Measurements from ENCODE around the gene TLE1.
"Not testable (repeated sequence)": the region's sequence is repeated elsewhere in the genome, so short reads cannot be mapped to it uniquely, and the experiment has no call there.

TLE1 gene

DNA sequence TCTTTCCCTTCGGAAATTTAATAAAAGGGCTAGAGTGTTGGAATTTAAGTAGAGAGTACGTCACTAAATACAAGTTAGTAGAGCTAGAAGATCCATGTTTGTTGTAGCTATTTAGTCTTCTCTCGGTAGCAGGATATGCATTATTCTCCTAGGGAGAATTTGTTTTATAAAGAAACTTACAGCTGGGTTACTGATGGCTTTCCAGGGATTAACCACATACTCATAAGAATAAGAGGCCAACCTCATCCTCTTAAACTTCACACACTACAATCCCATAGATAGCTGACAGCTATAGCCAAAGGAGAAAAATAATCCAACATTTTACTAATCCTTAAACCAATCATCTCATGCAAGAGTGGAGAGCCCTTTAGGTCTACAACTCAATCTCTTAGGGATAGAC, 43.0 kb downstream of the TLE1 start:
- Histone ChIP-seq H3K27ac (no peak overlapping the region), H3K4me3 (ENCODE audit: low read depth, low read length) (no peak overlapping the region), H3K36me3 (peaks cover 36% of the 10 kb centered on the region), H3K27me3 (ENCODE audit: insufficient read depth, low read depth, severe bottlenecking) (no peaks in the 10 kb centered on the region), H3K9me3 (ENCODE audit: severe bottlenecking) (no peaks in the 10 kb centered on the region)
- no peak for DNase-seq
- TF ChIP-seq, protein P1, sequence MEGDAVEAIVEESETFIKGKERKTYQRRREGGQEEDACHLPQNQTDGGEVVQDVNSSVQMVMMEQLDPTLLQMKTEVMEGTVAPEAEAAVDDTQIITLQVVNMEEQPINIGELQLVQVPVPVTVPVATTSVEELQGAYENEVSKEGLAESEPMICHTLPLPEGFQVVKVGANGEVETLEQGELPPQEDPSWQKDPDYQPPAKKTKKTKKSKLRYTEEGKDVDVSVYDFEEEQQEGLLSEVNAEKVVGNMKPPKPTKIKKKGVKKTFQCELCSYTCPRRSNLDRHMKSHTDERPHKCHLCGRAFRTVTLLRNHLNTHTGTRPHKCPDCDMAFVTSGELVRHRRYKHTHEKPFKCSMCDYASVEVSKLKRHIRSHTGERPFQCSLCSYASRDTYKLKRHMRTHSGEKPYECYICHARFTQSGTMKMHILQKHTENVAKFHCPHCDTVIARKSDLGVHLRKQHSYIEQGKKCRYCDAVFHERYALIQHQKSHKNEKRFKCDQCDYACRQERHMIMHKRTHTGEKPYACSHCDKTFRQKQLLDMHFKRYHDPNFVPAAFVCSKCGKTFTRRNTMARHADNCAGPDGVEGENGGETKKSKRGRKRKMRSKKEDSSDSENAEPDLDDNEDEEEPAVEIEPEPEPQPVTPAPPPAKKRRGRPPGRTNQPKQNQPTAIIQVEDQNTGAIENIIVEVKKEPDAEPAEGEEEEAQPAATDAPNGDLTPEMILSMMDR (IDR thresholded peaks at IDR 0.05; ENCODE audit: low read depth, low read length) = no peak

DNA sequence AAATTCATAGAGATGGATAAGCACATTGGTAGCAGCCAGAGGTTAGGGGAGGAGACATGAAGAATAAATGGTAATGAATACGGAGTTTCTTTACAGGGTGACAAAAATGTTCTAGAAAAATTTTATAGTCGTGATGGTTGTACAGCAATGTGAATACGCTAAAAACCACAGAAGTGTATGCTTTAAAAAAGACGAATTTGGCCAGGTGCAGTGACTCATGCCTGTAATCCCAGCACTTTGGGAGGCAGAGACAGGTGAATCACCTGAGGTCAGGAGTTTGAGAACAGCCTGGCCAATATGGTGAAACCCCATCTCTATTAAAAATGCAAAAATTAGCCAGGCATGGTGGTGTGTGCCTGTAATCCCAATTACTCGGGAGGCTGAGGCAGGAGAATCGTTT, 44.8 kb downstream of the TLE1 start:
- H3K27ac ChIP-seq; H3K9me3 ChIP-seq (ENCODE audit: severe bottlenecking); H3K27me3 ChIP-seq (ENCODE audit: insufficient read depth, low read depth, severe bottlenecking); DNase-seq; H3K4me3 ChIP-seq (ENCODE audit: low read depth, low read length): not testable (repeated sequence)
- peaks cover 35% of the 10 kb centered on the region for H3K36me3 ChIP-seq

DNA sequence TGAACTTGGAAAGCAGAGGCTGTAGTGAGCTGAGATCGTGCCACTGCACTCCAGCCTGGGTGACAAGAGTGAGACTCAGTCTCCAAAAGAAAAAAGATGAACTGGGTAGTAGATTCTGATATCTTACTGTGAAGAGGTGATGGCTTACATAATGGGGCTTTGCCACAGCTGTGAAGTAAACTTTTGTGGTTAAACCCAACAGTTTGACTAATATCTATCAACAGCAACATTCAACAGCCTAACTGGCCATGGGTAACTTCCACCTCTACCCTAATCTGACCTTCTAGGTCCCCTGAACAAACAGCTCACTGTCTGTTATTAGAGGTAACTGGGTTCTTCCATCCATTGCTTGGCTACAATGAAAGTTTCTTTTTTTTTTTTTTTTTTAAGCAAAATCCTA, 52.1 kb downstream of the TLE1 start:
- no peaks in the 10 kb centered on the region for H3K27me3 ChIP-seq (ENCODE audit: insufficient read depth, low read depth, severe bottlenecking)
- no peak overlapping the region for H3K27ac ChIP-seq
- DNase-seq = no peak
- H3K9me3 ChIP-seq (ENCODE audit: severe bottlenecking) = no peaks in the 10 kb centered on the region
- no peak overlapping the region for H3K4me3 ChIP-seq (ENCODE audit: low read depth, low read length)
- H3K36me3 ChIP-seq = peaks cover 34% of the 10 kb centered on the region
- TF ChIP-seq, protein P1 (IDR thresholded peaks at IDR 0.05; ENCODE audit: low read depth, low read length) = no peak

DNA sequence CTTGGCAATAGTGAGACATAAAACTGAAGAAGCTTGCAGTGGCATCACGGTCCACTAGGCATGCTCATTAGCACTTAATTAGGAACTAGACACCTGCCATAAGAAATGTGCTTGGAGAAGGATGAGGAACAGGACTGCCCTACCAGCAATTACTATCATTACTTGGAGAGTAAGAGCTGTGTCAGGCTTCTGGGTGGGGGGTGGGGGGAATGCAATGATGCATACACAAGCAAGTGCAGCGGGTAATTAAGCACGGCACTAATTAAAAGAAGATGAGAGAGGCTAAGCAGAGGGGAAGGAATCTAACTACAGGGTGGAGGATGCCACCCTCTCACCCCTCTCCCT, 53.1 kb downstream of the TLE1 start:
- Histone ChIP-seq H3K9me3 (ENCODE audit: severe bottlenecking) (no peaks in the 10 kb centered on the region), H3K27ac (no peak overlapping the region), H3K27me3 (ENCODE audit: insufficient read depth, low read depth, severe bottlenecking) (no peaks in the 10 kb centered on the region), H3K36me3 (peaks cover 38% of the 10 kb centered on the region), H3K4me3 (ENCODE audit: low read depth, low read length) (no peak overlapping the region)
- DNase-seq = no peak
- TF ChIP-seq, protein P1 (IDR thresholded peaks at IDR 0.05; ENCODE audit: low read depth, low read length) = no peak

DNA sequence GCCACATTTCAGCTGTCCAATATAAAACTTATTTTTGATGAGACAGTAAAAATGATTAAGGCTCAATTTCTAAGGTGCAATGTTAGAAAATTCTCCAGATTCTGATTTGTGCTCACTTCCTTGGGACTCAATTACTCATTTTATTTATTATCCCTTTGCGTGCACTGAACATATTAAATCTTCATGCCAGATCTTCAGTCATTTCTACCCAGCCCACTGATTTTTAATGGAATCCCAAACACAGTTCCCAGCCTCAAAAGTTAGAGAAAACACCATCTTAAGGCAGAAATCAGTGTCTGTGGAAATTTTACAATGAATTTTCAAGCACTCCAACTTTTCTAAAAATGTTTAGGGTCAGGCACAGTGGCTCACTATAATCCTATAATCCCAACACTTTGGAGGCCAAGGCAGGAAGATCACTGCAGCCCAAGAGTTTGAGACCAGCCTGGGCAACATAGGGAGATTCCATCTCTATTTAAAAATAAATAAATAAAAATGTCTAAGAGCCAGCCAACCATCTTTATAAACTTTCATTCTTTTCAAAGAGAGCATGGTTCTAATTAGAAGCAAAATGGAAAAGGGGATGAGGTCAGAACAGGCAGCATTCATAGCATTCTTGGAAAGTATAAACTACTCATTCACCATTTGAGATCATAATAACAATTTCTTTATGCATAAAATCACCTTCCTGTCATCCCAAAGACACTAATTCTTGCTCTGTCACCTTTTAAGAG, 53.7 kb downstream of the TLE1 start:
- TF ChIP-seq, protein P1 (IDR thresholded peaks at IDR 0.05; ENCODE audit: low read depth, low read length) = no peak
- Histone ChIP-seq H3K27ac (no peak overlapping the region), H3K36me3 (peaks cover 41% of the 10 kb centered on the region), H3K27me3 (ENCODE audit: insufficient read depth, low read depth, severe bottlenecking) (no peaks in the 10 kb centered on the region), H3K9me3 (ENCODE audit: severe bottlenecking) (no peaks in the 10 kb centered on the region), H3K4me3 (ENCODE audit: low read depth, low read length) (no peak overlapping the region)
- DNase-seq = no peak

DNA sequence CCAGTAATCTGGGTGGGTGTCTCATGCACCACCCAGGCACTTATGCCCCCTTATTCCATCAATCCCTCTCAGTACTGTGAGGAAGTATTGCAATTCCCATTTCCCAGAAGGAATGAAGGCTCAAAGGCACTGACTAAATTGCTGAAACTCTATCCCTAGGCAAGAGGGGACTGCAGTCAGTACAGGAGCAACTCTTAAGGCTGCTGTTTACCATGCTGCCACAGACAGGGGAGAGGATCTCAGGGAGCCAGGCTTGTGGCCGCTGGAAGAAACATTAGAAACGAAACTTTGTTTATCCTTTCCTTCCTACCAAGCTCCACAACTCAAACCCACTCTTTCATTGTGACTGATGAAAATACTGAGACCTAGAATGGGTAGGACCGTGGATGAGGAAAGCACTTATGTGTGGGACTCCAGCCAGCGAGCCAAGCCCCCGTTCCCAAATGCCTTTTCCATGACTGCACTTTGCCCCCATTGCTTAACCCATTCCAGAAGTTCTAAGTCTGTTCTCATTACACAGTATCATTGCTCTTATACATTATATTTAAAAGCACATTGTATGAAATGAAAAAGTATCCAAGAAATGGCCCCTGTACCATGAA, 54.3 kb downstream of the TLE1 start:
- H3K9me3 ChIP-seq (ENCODE audit: severe bottlenecking) = no peaks in the 10 kb centered on the region
- no peak overlapping the region for H3K4me3 ChIP-seq (ENCODE audit: low read depth, low read length)
- TF ChIP-seq, protein P1 (IDR thresholded peaks at IDR 0.05; ENCODE audit: low read depth, low read length) = no peak
- no peak overlapping the region; the same call in 1 of the 2 replicates for H3K27ac ChIP-seq
- peaks cover 41% of the 10 kb centered on the region for H3K36me3 ChIP-seq
- DNase-seq = no peak
- H3K27me3 ChIP-seq (ENCODE audit: insufficient read depth, low read depth, severe bottlenecking) = no peaks in the 10 kb centered on the region

Data from WERI-Rb-1 (cell line).